HG02884 (cell line): ENCODE measurements around the gene HRAS.
A peak's percentile ranks its signal among the peaks of the same experiment; 100 is the strongest.

Experiments used
- ATAC-seq: cut with Tn5 transposase; IDR thresholded peaks from one replicate; pipeline ENCODE4 v1.9.1; 2021; ENCODE audit warnings: mild to moderate bottlenecking, moderate library complexity; ENCODE audit not compliant: unreplicated experiment

HRAS gene

DNA sequence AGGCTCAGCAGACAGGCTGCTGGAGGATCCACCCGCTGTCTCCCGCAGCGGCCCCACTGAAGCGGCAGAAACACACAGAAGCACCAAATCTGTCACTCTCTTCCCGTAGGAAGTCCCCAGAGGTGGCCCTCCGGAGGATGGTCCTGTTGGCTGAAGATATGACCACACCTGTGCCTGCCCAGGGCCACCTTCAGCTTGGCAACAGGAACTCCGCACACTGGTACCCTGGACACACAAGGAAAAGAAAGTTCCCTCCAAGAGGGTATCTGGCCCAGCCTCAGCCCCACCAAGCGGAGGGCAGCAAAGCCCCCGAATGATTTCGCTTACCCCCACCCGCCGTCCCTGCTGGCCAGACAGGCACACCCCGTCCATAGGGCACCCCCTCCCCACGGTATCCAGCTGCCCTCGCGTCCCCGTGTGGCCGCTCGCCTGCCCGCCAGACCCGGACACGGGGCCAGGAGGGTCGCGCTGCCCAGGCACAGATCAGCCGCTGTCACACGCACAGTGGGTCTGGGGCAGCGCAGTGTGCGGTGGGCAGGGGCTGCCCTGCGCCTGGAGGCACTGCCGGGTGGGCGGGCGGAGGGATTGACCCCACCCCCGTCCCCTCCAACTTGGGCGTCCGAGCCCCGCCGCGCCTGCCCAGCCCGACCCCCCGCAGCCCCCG, 32.4 kb upstream of the HRAS start:
- ATAC-seq = peak; percentile 3

DNA sequence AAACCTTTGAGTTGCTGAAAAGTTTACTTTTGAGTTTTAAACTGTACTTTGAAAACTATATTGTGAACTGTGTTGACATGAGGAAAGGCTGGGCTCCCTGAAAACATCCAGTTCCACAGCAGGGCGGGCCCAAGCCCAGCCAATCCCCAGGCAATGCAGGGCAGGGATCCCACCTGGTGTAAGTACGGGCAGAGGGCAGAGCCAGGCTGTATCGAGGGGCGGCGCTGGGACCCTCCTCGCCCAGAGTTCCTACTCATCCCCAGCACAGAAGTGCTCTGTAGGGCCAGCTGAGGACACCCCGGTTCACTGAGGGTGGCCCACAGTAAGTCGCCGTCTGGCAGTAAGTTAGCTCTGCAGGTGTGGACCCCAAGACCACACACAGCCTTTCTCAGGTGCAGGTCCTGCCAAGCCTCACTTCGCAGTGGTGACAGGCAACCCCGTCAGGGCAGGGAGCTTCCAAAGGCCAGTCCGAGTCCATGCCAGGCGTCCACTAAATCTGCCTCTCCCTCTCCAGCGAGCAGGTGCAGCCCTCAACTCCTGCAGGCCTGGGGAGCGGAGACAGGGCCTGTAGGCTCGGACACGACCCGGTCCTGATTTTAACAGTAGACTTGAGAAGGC, 31.7 kb upstream of the HRAS start:
- no peak for ATAC-seq

DNA sequence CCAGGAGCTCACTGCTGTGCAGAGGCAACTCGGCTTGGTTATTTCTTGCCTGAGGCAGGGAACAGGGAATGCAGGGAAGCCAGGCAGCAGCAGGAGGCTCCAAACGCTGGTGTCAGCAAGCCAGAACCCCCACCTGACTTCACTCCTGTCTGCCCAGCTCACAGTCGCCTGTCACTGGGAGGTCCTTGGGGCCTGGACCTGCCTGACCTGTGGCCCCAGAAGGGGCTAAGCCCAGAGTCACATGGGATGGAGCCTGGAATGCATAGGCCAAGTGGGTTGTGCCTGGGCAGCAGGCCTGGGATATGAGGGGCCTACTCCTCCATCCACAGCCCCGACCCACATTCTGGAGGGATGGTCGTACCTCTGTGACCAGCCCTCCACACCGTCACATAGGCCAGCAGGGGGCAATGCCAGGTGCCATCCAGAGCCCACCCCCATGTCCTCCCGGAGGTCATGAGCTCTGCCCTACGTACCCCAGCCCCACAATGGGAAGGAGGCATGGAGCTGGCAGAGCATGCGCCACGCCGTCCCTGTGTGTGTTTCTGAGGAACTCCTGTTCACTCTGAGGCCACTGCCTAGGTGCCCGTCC, 30.6 kb upstream of the HRAS start:
- ATAC-seq = no peak

DNA sequence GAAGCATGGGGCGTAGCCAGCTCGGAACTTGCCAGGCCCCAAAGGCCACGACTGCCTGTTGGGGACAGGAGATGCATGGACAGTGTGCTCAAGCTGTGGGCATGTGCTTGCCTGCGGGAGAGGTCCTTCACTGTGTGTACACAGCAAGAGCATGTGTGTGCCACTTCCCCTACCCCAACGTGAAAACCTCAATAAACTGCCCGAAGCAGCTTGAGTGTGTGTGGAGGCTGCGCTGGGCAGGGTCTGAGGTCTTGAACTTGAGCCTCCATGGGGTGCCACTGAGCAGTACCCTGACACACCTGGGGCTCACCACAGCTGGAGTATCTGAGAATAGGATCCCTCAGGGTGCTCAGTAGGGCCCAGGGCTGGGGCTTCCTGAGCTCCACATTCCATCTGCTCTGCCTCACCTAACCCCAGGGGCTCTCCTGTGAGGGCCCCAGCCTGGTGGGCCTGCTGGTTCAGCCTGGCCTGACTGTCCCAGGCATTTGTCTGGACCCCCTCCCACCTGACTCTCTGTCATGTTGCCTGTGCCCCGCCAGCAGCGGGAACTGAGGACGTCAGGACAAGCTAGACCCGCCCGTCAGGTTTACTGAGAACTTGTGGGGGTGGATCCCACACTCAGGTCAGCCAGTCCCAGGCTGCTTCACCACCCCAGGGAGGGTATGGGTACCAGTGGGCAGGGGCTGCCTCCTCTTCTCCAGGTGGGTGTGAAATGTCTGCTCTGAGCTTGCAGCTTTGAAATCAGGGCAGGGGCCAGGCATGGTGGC, 28.6 kb upstream of the HRAS start:
- ATAC-seq = no peak

DNA sequence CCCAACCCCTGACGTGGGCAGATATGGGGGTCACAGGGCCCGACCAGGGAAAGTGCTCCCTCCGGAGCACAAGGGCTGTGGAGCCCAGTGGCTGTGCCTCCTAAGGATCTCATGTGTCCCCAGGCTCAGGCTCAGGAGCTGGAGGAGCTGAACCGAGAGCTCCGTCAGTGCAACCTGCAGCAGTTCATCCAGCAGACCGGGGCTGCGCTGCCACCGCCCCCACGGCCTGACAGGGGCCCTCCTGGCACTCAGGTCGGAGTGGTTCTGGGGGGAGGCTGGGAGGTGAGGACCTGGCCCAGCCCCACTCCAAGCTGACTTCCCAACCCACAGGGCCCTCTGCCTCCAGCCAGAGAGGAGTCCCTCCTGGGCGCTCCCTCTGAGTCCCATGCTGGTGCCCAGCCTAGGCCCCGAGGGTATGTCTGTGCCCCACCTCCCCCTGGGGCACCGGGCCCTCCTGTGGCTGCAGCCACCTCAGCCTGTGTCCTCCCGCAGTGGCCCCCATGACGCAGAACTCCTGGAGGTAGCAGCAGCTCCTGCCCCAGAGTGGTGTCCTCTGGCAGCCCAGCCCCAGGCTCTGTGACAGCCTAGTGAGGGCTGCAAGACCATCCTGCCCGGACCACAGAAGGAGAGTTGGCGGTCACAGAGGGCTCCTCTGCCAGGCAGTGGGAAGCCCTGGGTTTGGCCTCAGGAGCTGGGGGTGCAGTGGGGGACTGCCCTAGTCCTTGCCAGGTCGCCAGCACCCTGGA, 27.9 kb upstream of the HRAS start:
- no peak for ATAC-seq

DNA sequence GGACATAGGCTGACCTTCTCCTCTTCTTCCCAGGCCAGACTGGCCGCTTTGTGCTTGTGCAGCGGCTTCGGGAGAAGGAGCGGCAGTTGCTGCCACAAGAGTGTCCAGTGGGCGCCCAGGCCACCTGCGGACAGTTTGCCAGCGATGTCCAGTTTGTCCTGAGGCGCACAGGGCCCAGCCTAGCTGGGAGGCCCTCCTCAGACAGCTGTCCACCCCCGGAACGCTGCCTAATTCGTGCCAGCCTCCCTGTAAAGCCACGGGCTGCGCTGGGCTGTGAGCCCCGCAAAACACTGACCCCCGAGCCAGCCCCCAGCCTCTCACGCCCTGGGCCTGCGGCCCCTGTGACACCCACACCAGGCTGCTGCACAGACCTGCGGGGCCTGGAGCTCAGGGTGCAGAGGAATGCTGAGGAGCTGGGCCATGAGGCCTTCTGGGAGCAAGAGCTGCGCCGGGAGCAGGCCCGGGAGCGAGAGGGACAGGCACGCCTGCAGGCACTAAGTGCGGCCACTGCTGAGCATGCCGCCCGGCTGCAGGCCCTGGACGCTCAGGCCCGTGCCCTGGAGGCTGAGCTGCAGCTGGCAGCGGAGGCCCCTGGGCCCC, 26.8 kb upstream of the HRAS start:
- ATAC-seq = no peak

GRCh38 chr11:561148-562003, 26.0 kb upstream of the HRAS start:
- ATAC-seq = peak; percentile 30

- peak; percentile 64 for ATAC-seq
These were observed 25.1 kb upstream of the HRAS start, which contains the start of the genes LMNTD2 and RASSF7 for GRCh38 chr11:560305-561147. Gene LMNTD2 (minus strand): TSS chr11:560738. CDS start chr11:560716, 22 bp downstream. Gene RASSF7 (plus strand): TSS chr11:560970. CDS start chr11:561769, 799 bp downstream.

DNA sequence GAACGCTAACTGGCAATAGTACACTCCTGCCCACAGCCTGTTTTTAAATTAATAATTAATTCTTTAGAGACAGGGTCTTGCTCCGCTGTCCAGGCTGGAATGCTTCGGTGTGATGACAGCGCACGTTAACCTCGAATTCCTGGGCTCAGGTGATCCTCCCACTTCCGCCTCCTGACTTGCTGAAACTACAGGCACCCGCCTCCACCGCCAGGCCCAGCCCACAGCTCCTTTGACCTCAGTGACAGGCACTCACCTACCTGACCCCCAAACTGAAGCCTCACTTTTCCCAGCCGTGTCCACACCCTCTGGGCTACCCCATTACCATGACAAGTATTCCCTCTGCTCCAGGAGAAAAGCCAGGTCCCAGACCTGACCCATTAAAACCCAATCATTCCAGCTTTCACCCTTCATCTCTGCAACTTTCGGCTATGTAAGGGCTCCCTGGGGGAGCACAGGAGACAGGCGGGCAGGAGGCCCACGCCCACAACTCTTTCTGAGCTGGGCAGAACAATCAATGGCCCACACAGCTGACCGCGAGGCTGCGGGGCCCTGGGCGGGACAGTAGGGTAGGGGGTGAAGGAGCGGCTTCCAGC, 24.4 kb upstream of the HRAS start:
- no peak for ATAC-seq

GRCh38 chr11:559020-559620, 23.7 kb upstream of the HRAS start:
- no peak for ATAC-seq

DNA sequence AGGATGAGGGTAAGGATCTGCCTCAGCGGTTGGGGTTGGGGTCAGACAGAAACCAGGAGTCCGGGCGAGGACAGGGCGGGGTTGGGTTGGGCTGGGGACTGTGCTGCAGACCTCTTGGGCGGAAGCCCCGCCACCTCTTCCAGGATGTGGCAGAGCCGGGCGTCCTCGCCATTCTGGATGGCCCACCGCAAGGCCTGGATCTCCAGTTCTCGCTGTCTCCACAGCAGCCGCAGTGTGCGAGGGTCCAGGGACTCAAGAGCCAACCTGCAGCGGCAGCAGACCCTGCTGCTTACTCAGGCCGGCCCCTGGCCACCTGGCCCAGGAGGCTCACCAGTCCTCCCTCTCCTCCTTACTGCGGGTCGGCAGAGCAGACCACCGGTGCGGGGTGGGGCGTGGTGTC, 23.1 kb upstream of the HRAS start:
- ATAC-seq = no peak

DNA sequence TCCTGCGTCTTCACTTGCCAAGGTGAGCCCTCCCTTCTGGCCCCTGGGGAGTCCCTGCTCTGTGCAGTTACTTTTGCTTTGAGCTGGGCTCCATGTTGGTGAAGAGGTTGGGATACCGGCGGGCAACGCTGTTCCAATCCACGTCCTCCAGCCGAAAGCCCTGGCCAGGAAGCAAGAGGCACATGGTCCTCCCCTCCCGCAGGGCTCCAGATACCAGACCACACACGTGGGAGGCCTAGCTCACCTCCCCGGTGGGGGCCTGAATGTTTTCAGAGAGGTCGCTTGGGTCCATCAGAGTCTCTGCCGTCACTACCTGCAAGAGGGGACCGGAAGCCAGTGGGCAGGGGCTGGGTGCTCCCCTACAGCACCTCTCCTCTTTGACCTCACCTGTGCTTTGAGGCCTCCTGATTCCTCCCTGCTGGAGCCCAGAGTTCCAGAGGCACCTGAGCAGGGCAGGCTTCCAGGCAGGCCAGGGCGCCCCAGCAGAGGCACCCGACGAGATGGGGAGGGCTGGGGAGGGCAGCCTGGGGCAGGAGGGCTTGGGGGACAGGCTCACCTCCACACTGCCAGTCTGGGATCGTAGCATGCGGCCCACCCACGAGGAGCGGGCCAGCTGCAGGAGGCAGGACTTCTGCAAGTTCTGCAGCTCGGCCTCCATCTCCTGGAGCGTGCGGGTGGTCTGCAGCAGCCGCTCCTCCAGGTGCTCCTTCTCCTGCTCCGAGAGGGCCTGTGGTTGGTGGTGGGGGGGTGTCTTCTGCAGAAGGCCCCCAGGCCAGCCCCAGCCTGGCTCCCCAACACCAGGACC, 22.2 kb upstream of the HRAS start:
- no peak for ATAC-seq

DNA sequence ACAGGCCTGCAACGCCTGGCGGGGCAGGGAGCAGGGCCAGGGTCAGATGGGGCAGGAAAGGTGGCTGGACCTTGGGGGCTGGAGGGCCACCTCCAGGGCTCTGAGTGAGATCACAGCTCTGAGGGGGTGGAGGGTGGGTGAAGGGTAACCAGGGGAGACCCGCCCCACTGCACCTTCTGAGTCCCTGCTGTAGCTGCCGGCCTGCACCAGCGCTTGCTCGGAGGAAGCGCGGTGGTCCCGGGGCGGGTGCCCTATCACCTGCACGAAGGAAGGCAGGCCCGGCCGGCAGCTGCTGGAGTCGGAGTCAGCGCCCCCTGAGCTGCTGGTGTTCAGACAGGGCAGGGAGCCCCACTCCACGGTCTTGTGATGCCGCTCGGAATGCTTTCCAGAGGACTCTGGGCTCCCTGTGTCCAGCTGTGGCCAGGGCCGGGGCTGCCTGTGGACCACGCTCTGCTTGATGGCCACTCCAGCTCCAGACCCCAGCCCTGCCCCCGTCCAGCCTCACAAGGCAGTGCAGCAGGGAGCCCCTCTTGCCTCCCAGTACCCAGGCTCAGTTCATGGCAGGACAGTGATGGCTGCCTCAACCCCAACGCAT, 21.4 kb upstream of the HRAS start:
- ATAC-seq = no peak

DNA sequence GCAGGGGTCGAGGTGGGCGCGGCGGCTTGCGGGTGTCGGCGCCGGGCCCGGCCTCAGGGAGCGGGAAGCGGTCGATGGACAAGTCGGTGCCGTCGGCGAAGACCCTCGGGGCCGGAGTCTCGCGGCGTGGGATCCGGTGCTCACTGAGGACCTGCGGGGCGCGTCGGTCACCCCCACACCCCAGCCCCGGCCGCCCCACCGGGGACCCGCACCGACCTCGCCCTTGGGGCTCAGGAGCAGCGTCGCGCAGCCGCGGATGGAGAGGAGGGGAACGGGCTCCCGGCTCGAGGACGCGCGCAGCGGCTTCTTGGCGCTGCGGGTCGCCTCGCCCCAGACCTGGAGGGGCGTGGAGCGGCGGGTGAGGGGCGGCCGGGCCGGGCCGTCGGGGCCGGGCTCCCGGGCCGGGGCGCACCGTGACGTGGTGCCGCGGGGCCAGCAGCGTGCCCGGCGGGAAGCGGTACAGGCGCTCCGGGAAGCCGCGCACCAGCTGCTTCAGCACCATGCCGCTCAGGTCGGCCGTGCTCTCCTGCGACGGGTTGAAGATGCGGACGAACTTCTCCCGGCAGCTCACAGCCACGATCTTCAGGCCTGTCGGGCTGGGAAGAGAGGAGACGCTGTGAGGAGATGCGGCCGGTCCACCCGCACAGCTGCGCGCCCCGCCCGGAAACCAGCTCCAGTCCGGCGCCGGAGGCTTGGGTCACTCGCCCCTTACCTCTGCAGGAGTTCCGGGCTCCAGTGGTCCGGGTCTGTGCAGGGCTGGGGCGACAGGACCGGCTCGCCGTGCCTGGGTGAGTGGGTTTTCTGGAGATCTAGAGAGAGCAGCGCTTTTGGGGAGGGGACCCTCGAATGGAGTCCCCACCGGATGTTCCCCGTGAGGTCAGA, 20.6 kb upstream of the HRAS start:
- no peak for ATAC-seq

GRCh38 chr11:555227-555779, 19.9 kb upstream of the HRAS start:
- no peak for ATAC-seq
